Measurements from ENCODE around the gene DAD1. TPM values are rescaled to one million over a fixed set of nuclear protein-coding genes. Genes with fewer than 3 reads are reported as not detected.

DAD1 gene
- total and polyA plus RNA-seq, 8 donors = 192 to 251 (median 201) TPM

- Histone ChIP-seq H3K4me3 (no peak overlapping the region), H3K27me3 (no peaks in the 10 kb centered on the region), H3K9me3 (no peaks in the 10 kb centered on the region), H3K27ac (no peak overlapping the region), H3K4me1 (peaks cover 5 to 34% of the 10 kb centered on the region in 2 donors), H3K36me3 (no peaks in the 10 kb centered on the region)
- ATAC-seq = no peak
- TF ChIP-seq, protein P1, sequence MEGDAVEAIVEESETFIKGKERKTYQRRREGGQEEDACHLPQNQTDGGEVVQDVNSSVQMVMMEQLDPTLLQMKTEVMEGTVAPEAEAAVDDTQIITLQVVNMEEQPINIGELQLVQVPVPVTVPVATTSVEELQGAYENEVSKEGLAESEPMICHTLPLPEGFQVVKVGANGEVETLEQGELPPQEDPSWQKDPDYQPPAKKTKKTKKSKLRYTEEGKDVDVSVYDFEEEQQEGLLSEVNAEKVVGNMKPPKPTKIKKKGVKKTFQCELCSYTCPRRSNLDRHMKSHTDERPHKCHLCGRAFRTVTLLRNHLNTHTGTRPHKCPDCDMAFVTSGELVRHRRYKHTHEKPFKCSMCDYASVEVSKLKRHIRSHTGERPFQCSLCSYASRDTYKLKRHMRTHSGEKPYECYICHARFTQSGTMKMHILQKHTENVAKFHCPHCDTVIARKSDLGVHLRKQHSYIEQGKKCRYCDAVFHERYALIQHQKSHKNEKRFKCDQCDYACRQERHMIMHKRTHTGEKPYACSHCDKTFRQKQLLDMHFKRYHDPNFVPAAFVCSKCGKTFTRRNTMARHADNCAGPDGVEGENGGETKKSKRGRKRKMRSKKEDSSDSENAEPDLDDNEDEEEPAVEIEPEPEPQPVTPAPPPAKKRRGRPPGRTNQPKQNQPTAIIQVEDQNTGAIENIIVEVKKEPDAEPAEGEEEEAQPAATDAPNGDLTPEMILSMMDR (IDR thresholded peaks at IDR 0.05) = no peak
- intact Hi-C loops (cut with DNase I) = no loop called here
- DNase-seq = no peak
Observed at GRCh38 chr14:22552001-22552826, 36.8 kb downstream of the DAD1 start.

DNA sequence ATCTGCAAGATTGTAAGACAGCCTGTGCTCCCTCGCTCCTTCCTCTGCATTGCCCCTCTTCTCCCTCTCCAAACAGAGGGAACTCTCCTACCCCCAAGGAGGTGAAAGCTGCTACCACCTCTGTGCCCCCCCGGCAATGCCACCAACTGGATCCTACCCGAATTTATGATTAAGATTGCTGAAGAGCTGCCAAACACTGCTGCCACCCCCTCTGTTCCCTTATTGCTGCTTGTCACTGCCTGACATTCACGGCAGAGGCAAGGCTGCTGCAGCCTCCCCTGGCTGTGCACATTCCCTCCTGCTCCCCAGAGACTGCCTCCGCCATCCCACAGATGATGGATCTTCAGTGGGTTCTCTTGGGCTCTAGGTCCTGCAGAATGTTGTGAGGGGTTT is 37.4 kb downstream of the DAD1 start:
- intact Hi-C loops (cut with DNase I) = no loop called here
- H3K27ac ChIP-seq = no peak overlapping the region
- TF ChIP-seq, protein P1 (IDR thresholded peaks at IDR 0.05) = no peak
- peaks cover 7 to 28% of the 10 kb centered on the region in 2 donors for H3K4me1 ChIP-seq
- H3K9me3 ChIP-seq = no peaks in the 10 kb centered on the region
- H3K36me3 ChIP-seq = no peaks in the 10 kb centered on the region
- H3K27me3 ChIP-seq = no peaks in the 10 kb centered on the region
- DNase-seq = no peak
- no peak overlapping the region for H3K4me3 ChIP-seq
- ATAC-seq = no peak

GRCh38 chr14:22549981-22550673 is 38.9 kb downstream of the DAD1 start:
- intact Hi-C loops (cut with DNase I) = no loop called here
- ATAC-seq (no peak), DNase-seq (no peak)

GRCh38 chr14:22549324-22549962 is 39.6 kb downstream of the DAD1 start:
- ATAC-seq = no peak
- Histone ChIP-seq H3K27me3 (no peaks in the 10 kb centered on the region), H3K4me1 (peaks cover 6 to 26% of the 10 kb centered on the region in 2 donors), H3K9me3 (no peaks in the 10 kb centered on the region), H3K4me3 (no peak overlapping the region), H3K36me3 (no peaks in the 10 kb centered on the region), H3K27ac (no peak overlapping the region)
- no peak for DNase-seq
- intact Hi-C loops (cut with DNase I) = no loop called here
- TF ChIP-seq, protein P1 (IDR thresholded peaks at IDR 0.05) = no peak

More at GRCh38 chr14:22549981-22550673, 38.9 kb downstream of the DAD1 start:
- TF ChIP-seq, protein P1 (IDR thresholded peaks at IDR 0.05) = no peak
- Histone ChIP-seq H3K4me3 (no peak overlapping the region), H3K36me3 (no peaks in the 10 kb centered on the region), H3K4me1 (peaks cover 6 to 26% of the 10 kb centered on the region in 2 donors), H3K27me3 (no peaks in the 10 kb centered on the region), H3K27ac (peak overlapping the region in 1 of 2 donors; percentile 41), H3K9me3 (no peaks in the 10 kb centered on the region)
